Suprapubic skin (tissue), 4 donors: Measurements from ENCODE around the gene CAPN3. TPM values are rescaled to one million over a fixed set of nuclear protein-coding genes. Genes with fewer than 3 reads are reported as not detected.

Experiments
- DNase-seq, 2 donors: peaks; one replicate each; pipeline ENCODE4 v3.0.0-alpha.2; 2019; ENCODE audit warnings: low spot score in 2 of 2
- H3K27ac ChIP-seq: fragments of 200-600 bp; sonication (generic); one replicate; pipeline ENCODE4 v1.5.1; 2019
- H3K27me3 ChIP-seq: fragments of 200-600 bp; sonication (generic); one replicate; pipeline ENCODE4 v1.5.1; 2019
- H3K36me3 ChIP-seq: fragments of 200-600 bp; sonication (generic); one replicate; pipeline ENCODE4 v1.5.1; 2019
- H3K4me1 ChIP-seq: fragments of 200-600 bp; sonication (generic); one replicate; pipeline ENCODE4 v1.5.1; 2019
- H3K4me3 ChIP-seq: fragments of 200-600 bp; sonication (generic); one replicate; pipeline ENCODE4 v1.5.1; 2019; ENCODE audit warnings: mild to moderate bottlenecking
- H3K9me3 ChIP-seq: fragments of 200-600 bp; sonication (generic); one replicate; pipeline ENCODE4 v1.5.1; 2019
- EP300 ChIP-seq: sonication (generic); formaldehyde crosslinking; IDR thresholded peaks from one replicate; pipeline ENCODE4 v1.6.1; 2017; ENCODE audit warnings: antibody characterized with exemption
- POLR2A ChIP-seq, 2 donors: fragments of 450-650 bp; IDR thresholded peaks; one replicate each; pipeline ENCODE4 v1.6.1; 2017; ENCODE audit warnings: antibody characterized with exemption in 2 of 2, mild to moderate bottlenecking in 2 of 2, moderate library complexity in 2 of 2
- POLR2AphosphoS5 ChIP-seq, 3 donors: sonication (generic); formaldehyde crosslinking; IDR thresholded peaks; one replicate each; pipeline ENCODE4 v1.6.1; 2017; ENCODE audit warnings: antibody characterized with exemption in 3 of 3
- WGBS: methylation state at CpG from one replicate; pipeline ENCODE4 v1.1.5; 2018; 5-methylcytosine and 5-hydroxymethylcytosine counted together
- total RNA-seq, 4 donors: library from RNA; depleted of rRNA; stranded (reverse); fragments of >200 nt; gene quantifications; one replicate each; pipeline ENCODE4 v1.1.0, GENCODE V29; 2016
- TF ChIP-seq, protein P1 (sequence below), 2 donors: fragments of 200-600 bp in 1 of 2; fragments of 450-650 bp in 1 of 2; sonication (generic) in 1 of 2; IDR thresholded peaks; one replicate each; pipeline ENCODE4 v1.5.1; 2016 to 2019; ENCODE audit warnings: antibody characterized with exemption in 2 of 2, mild to moderate bottlenecking in 1 of 2, moderate library complexity in 1 of 2

CAPN3 gene
- total RNA-seq, 4 donors from 2014 or later = 28.9 to 117 (median 50.1) TPM

DNA sequence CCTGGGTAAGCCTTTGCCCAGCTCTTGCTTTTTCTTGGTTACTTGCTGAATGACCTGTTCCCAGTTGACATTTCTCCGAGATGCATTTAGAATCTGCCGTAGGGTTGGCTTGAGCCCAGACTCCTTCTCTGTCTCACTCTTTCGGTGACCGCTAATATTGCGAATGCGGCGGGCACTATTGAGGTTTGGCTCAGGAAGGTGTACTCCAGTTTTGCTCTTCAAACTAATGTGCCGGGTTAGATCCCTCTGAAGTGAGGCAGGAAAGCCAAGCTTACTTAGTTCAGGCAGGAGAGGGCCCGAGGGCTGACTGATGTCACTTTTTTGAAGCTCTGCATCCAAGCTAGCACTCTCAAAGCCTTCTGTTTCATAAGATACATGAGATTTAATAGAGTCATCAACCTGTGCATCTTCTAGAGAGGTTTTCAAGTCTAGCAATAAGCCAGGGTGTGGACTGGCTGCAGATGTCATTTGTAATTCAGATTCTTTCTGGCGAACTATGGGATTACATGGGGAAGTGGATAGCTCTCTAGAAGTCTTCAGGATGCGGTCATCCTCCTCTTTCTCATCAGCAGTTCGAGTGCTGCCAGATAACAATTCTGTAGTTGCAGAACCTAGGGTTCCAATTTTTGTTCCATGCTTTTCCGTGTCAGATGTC is 90.6 kb downstream of the CAPN3 start:
- peaks cover 66% of the 10 kb centered on the region for H3K36me3 ChIP-seq
- H3K27ac ChIP-seq = no peak overlapping the region
- H3K27me3 ChIP-seq = no peaks in the 10 kb centered on the region
- H3K4me3 ChIP-seq = no peak overlapping the region
- TF ChIP-seq, protein P1, sequence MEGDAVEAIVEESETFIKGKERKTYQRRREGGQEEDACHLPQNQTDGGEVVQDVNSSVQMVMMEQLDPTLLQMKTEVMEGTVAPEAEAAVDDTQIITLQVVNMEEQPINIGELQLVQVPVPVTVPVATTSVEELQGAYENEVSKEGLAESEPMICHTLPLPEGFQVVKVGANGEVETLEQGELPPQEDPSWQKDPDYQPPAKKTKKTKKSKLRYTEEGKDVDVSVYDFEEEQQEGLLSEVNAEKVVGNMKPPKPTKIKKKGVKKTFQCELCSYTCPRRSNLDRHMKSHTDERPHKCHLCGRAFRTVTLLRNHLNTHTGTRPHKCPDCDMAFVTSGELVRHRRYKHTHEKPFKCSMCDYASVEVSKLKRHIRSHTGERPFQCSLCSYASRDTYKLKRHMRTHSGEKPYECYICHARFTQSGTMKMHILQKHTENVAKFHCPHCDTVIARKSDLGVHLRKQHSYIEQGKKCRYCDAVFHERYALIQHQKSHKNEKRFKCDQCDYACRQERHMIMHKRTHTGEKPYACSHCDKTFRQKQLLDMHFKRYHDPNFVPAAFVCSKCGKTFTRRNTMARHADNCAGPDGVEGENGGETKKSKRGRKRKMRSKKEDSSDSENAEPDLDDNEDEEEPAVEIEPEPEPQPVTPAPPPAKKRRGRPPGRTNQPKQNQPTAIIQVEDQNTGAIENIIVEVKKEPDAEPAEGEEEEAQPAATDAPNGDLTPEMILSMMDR (IDR thresholded peaks at IDR 0.05) = no peak
- TF ChIP-seq POLR2A (IDR thresholded peaks at IDR 0.05) (no peak), POLR2AphosphoS5 (IDR thresholded peaks at IDR 0.05) (no peak), EP300 (no peak)
- no peaks in the 10 kb centered on the region for H3K9me3 ChIP-seq
- WGBS = 97% methylated on average over 13 of the region's 13 CpGs
- DNase-seq = no peak
- peaks cover 6% of the 10 kb centered on the region for H3K4me1 ChIP-seq

DNA sequence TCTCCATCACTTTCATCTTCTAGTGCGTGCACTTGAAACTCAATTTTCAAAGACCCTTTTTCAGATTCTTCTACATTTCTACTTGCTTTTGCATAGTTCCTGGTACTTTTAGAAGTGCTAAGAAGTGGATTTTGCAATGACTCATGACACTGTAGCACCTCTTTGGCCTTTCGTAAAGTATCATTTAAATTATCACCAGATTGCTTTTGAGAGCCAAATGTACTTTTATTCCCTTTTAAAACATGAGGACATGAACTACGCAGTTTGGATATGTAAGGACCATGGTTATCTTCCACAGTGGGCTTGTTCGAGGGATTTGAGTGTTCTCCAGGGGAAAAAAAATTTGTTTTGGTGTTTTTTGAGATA is 91.1 kb downstream of the CAPN3 start:
- no peak overlapping the region for H3K4me3 ChIP-seq
- no peak for DNase-seq
- no peaks in the 10 kb centered on the region for H3K27me3 ChIP-seq
- TF ChIP-seq EP300 (no peak), POLR2AphosphoS5 (IDR thresholded peaks at IDR 0.05) (no peak), POLR2A (IDR thresholded peaks at IDR 0.05) (no peak)
- TF ChIP-seq, protein P1 (IDR thresholded peaks at IDR 0.05) = no peak
- H3K4me1 ChIP-seq = peaks cover under 1% of the 10 kb centered on the region
- H3K36me3 ChIP-seq = peaks cover 62% of the 10 kb centered on the region
- WGBS = 95% methylated on average over 4 of the region's 4 CpGs
- H3K27ac ChIP-seq = no peak overlapping the region
- H3K9me3 ChIP-seq = no peaks in the 10 kb centered on the region

DNA sequence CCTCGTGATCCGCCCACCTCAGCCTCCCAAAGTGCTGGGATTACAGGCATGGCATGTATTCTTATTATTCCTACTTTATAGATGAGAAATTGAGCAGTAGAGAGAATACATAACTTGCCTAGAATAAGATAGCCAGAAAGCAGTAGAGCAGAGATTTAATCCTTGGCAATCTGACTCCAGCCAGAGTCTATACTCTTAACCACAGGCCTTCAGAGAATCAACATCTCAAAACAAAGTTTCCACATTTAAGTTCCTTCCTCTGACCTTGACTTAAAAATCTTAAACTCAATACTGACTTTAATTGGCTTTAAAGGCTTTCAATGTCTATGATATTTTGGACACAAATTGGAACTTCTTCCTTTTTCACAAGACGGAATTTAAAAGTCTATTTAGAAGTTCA is 94.5 kb downstream of the CAPN3 start:
- 96% methylated on average over 3 of the region's 3 CpGs for WGBS
- Histone ChIP-seq H3K9me3 (no peaks in the 10 kb centered on the region), H3K4me1 (peaks cover 21% of the 10 kb centered on the region), H3K27ac (no peak overlapping the region), H3K4me3 (no peak overlapping the region), H3K27me3 (no peaks in the 10 kb centered on the region), H3K36me3 (peaks cover 32% of the 10 kb centered on the region)
- no peak for DNase-seq
- TF ChIP-seq POLR2A (IDR thresholded peaks at IDR 0.05) = no peak
- TF ChIP-seq POLR2AphosphoS5 (IDR thresholded peaks at IDR 0.05) = no peak
- TF ChIP-seq EP300 = no peak
- TF ChIP-seq, protein P1 (IDR thresholded peaks at IDR 0.05) = no peak

DNA sequence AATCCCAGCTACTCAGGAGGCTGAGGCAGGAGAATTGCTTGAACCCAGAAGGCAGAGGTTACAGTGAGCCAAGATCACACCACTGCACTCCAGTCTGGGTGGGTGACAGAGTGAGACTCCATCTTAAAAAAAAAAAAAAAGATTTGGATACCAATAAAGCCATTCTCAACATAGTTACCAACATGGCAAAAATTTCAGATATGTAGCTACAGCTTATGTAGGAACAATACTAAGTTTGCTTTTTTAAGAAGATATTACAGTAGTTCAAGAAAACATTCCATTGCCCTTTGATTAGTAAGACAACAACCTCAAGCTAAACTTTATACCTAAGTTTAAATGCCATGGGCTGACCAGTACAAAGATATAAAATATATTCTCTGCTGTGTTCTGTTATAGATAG is 97.2 kb downstream of the CAPN3 start:
- DNase-seq = no peak
- Histone ChIP-seq H3K27ac (peak overlapping the region; percentile 82), H3K9me3 (no peaks in the 10 kb centered on the region), H3K4me1 (peaks cover 37% of the 10 kb centered on the region), H3K36me3 (peaks cover 9% of the 10 kb centered on the region), H3K4me3 (peak overlapping the region; percentile 35), H3K27me3 (no peaks in the 10 kb centered on the region)
- TF ChIP-seq EP300 (no peak), POLR2AphosphoS5 (IDR thresholded peaks at IDR 0.05) (no peak)

DNA sequence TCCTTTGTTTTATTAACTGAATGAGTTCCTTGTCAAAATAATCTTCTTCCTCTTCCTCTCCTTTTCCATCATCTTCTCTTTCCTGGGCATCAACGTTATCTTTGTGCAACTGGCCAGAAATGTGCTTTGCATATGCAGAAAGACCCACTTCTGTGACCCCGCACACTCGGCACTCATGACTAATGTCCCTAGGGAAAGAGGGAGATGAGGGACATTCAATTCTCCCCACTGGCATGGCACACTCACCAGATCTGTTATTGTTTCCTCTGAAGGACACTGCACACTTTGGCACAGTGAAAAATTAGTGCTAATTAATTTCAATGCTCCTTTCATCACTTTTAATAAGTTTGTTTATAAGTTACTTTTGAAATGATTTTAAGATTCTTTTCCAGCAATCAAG is 97.7 kb downstream of the CAPN3 start:
- no peak for DNase-seq
- Histone ChIP-seq H3K9me3 (no peaks in the 10 kb centered on the region), H3K4me1 (peaks cover 37% of the 10 kb centered on the region), H3K4me3 (peak overlapping the region; percentile 35), H3K27ac (peak overlapping the region; percentile 82), H3K36me3 (peaks cover 6% of the 10 kb centered on the region), H3K27me3 (no peaks in the 10 kb centered on the region)
- 16% methylated on average over 3 of the region's 3 CpGs for WGBS
- TF ChIP-seq, protein P1 (IDR thresholded peaks at IDR 0.05) = no peak
